ENCODE data around the gene KHDRBS2. TPM values are rescaled to one million over a fixed set of nuclear protein-coding genes. Genes with fewer than 3 reads are reported as not detected.
A peak's percentile ranks its signal among the peaks of the same experiment; 100 is the strongest.

Gene KHDRBS2
- total RNA-seq (not detected), total RNA-seq (0 to 0.40 (median 0) reads per million in 172 experiments)
- 0.04 TPM for polyA plus RNA-seq (2013, experiment 1 of 2)
- polyA plus RNA-seq (2013, experiment 2 of 2) = 0.04 TPM

DNA sequence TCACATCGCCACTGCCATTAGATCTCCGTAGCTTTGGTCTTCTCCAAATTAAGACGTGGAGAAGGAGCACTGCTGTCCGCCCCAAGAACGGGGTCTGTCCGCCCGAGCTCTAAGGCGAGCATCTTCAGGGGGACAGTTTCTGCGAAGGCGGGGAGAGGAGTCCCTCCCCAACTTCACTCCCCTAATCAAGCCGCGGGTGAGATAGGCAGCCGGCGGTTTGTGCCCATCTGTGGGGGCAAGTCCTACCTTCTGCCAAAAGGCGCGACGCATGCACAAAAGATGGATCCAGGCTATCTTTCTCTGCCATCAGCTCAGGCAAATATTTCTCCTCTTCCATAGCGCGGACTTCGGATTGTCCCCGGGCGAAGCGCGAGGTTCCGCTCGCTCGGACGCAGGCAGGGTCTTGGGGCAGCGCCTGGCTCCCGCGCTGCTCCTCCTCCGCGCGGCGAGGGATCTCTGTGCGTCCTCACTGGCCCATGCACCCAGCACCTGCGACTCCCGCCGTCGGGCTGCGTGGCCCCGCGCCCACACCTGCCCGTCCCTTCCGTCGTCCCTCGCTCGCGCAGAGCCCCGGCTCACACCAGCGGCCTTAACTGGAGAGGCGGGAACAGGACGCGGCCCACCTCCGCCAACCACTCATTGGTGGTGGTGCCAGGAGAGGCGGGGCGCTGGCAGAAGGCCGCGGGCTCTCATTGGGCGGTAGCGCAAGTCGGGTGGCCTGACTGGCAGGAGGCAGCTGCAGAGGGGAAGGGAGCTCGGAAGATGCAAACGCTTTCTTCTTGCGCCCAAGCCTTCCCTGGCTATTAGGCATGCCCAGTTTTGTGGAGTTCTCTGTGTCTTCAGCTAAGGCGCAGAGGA is at the start of gene KHDRBS2:
KHDRBS2 (minus strand) TSS at position 614 of the 858 bp plus-strand sequence.
- Mint-ChIP-seq H3K4me1 (ENCODE audit: low read depth) (no peaks in the 10 kb centered on the region), H3K36me3 (ENCODE audit: low read depth) (no peaks in the 10 kb centered on the region), H3K4me3 (no peak within 1 kb of the TSS), H3K9me3 (no peaks in the 10 kb centered on the region), H3K27me3 (peaks cover 16% of the 10 kb centered on the region), H3K27ac (no peak within 1 kb of the TSS)
- H3K9me3 ChIP-seq (ENCODE audit: control insufficient read depth in 1 of 2, insufficient read depth in 1 of 2, low read length in 2 of 2) = peaks cover 0 to 11% of the 10 kb centered on the region in 2 experiments
- no peaks in the 10 kb centered on the region for H3K36me3 ChIP-seq (ENCODE audit: insufficient read depth, low read length)
- no peak within 1 kb of the TSS for H3K27ac ChIP-seq (ENCODE audit: low read depth in 1 of 2, low read length in 2 of 2)
- intact Hi-C loops (cut with DNase I, micrococcal nuclease) = no loop called here
- no peaks in the 10 kb centered on the region for H3K4me1 ChIP-seq (ENCODE audit: insufficient read depth, low read length)
- H3K4me3 ChIP-seq (ENCODE audit: low read length) = peak within 1 kb of the TSS; percentile 15
- ChIA-PET CTCF (no interaction called here), POLR2A (no interaction called here)
- DNase-seq = peak in 4 of 14 experiments; percentile 5 to 51 (median 36)
- TF ChIP-seq, protein P1, sequence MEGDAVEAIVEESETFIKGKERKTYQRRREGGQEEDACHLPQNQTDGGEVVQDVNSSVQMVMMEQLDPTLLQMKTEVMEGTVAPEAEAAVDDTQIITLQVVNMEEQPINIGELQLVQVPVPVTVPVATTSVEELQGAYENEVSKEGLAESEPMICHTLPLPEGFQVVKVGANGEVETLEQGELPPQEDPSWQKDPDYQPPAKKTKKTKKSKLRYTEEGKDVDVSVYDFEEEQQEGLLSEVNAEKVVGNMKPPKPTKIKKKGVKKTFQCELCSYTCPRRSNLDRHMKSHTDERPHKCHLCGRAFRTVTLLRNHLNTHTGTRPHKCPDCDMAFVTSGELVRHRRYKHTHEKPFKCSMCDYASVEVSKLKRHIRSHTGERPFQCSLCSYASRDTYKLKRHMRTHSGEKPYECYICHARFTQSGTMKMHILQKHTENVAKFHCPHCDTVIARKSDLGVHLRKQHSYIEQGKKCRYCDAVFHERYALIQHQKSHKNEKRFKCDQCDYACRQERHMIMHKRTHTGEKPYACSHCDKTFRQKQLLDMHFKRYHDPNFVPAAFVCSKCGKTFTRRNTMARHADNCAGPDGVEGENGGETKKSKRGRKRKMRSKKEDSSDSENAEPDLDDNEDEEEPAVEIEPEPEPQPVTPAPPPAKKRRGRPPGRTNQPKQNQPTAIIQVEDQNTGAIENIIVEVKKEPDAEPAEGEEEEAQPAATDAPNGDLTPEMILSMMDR (IDR thresholded peaks at IDR 0.05) = no peak
- ATAC-seq (ENCODE audit: poor library complexity) = no peak
- no peaks in the 10 kb centered on the region for H3K27me3 ChIP-seq (ENCODE audit: control insufficient read depth in 1 of 2, insufficient read depth in 2 of 2, low read length in 2 of 2)

DNA sequence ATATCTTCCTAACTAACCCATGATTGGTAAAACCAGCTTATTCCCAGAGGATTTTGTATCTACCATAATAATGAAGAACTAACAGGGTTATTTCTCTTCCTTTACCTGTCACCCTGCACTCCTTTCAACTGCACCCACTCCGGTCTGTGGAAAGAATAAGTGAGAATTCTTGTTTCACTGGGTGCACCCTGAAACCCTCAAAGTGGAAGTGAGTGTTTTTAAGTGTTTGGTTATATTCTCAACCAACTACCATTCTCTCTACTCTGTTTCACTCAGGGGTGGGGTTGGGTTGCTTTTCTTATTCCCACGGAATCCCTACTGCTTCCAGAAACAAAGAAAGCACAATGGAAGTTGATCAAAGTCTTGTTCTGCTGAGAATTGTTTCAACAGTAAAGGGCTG is 42.6 kb upstream of the KHDRBS2 start:
- H3K9me3 Mint-ChIP-seq = peaks cover 6% of the 10 kb centered on the region
- POLR2A ChIA-PET = no interaction called here
- H3K4me1 Mint-ChIP-seq (ENCODE audit: low read depth) = no peaks in the 10 kb centered on the region
- H3K36me3 Mint-ChIP-seq (ENCODE audit: low read depth) = no peaks in the 10 kb centered on the region
- H3K4me3 ChIP-seq (ENCODE audit: low read length) = no peak overlapping the region
- H3K27me3 ChIP-seq (ENCODE audit: control insufficient read depth in 1 of 2, insufficient read depth in 2 of 2, low read length in 2 of 2) = no peaks in the 10 kb centered on the region
- DNase-seq = no peak
- H3K27ac ChIP-seq (ENCODE audit: low read depth in 1 of 2, low read length in 2 of 2) = no peak overlapping the region
- no peaks in the 10 kb centered on the region for H3K4me1 ChIP-seq (ENCODE audit: insufficient read depth, low read length)
- CTCF ChIA-PET = no interaction called here
- no peak overlapping the region for H3K27ac Mint-ChIP-seq
- ATAC-seq (ENCODE audit: poor library complexity) = no peak
- H3K27me3 Mint-ChIP-seq = no peaks in the 10 kb centered on the region
- TF ChIP-seq, protein P1 (IDR thresholded peaks at IDR 0.05) = no peak
- intact Hi-C loops (cut with DNase I, micrococcal nuclease) = no loop called here
- H3K4me3 Mint-ChIP-seq = no peak overlapping the region
- peaks cover 0 to 5% of the 10 kb centered on the region in 2 experiments for H3K9me3 ChIP-seq (ENCODE audit: control insufficient read depth in 1 of 2, insufficient read depth in 1 of 2, low read length in 2 of 2)
- H3K36me3 ChIP-seq (ENCODE audit: insufficient read depth, low read length) = no peaks in the 10 kb centered on the region

DNA sequence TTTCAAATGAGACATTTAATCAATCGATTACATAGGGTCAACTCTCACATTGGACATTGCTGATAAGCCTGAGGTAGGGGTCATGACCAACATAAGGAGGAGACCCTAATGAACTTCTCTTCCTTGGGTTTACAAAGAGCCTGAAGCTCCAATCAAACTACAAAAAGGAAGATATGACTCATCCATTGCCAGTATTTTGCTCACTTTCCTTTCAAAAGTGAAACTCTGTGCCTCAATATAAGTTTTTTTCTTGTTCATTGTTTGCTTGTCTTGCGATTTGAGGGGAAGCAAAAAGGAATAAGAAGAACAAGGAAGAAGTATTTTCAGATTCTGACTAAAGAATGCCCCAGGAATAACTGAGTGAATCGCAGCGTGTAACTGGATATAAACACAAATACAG is 38.8 kb upstream of the KHDRBS2 start:
- CTCF ChIA-PET = no interaction called here
- TF ChIP-seq, protein P1 (IDR thresholded peaks at IDR 0.05) = no peak

More for the DNA sequence above, 38.8 kb upstream of the KHDRBS2 start:
- Histone ChIP-seq H3K4me1 (ENCODE audit: insufficient read depth, low read length) (no peaks in the 10 kb centered on the region), H3K4me3 (ENCODE audit: low read length) (no peak overlapping the region), H3K9me3 (ENCODE audit: control insufficient read depth in 1 of 2, insufficient read depth in 1 of 2, low read length in 2 of 2) (no peaks in the 10 kb centered on the region), H3K27ac (ENCODE audit: low read depth in 1 of 2, low read length in 2 of 2) (no peak overlapping the region), H3K27me3 (ENCODE audit: control insufficient read depth in 1 of 2, insufficient read depth in 2 of 2, low read length in 2 of 2) (no peaks in the 10 kb centered on the region), H3K36me3 (ENCODE audit: insufficient read depth, low read length) (no peaks in the 10 kb centered on the region)
- intact Hi-C loops (cut with DNase I, micrococcal nuclease) = no loop called here
- Mint-ChIP-seq H3K4me3 (no peak overlapping the region), H3K4me1 (ENCODE audit: low read depth) (no peaks in the 10 kb centered on the region), H3K36me3 (ENCODE audit: low read depth) (no peaks in the 10 kb centered on the region), H3K27me3 (no peaks in the 10 kb centered on the region), H3K27ac (no peak overlapping the region), H3K9me3 (peaks cover 8% of the 10 kb centered on the region)
- ATAC-seq (ENCODE audit: poor library complexity) = no peak
- no peak for DNase-seq
- POLR2A ChIA-PET = no interaction called here
